ENCODE results near the gene ADRM1.

Gene ADRM1

GRCh38 chr20:62269871-62270270, 32.9 kb upstream of the ADRM1 start:
- Mint-ChIP-seq H3K27me3 (no peaks in the 10 kb centered on the region), H3K27ac (no peak overlapping the region), H3K4me1 (ENCODE audit: low read depth) (no peaks in the 10 kb centered on the region), H3K4me3 (no peak overlapping the region), H3K9me3 (no peaks in the 10 kb centered on the region), H3K36me3 (ENCODE audit: low read depth) (peaks cover 60% of the 10 kb centered on the region)
- DNase-seq: no peak

- Mint-ChIP-seq H3K4me1 (ENCODE audit: low read depth) (no peaks in the 10 kb centered on the region), H3K36me3 (ENCODE audit: low read depth) (peaks cover 57% of the 10 kb centered on the region), H3K4me3 (no peak overlapping the region), H3K27ac (no peak overlapping the region), H3K27me3 (no peaks in the 10 kb centered on the region), H3K9me3 (no peaks in the 10 kb centered on the region)
- no peak for DNase-seq
Measured at GRCh38 chr20:62272200-62272599, 30.6 kb upstream of the ADRM1 start.

GRCh38 chr20:62273416-62273815, 29.4 kb upstream of the ADRM1 start:
- no peak overlapping the region for H3K27ac Mint-ChIP-seq
- H3K9me3 Mint-ChIP-seq: no peaks in the 10 kb centered on the region
- no peak for DNase-seq
- H3K27me3 Mint-ChIP-seq: no peaks in the 10 kb centered on the region
- H3K36me3 Mint-ChIP-seq (ENCODE audit: low read depth): peaks cover 60% of the 10 kb centered on the region
- H3K4me3 Mint-ChIP-seq: no peak overlapping the region
- no peaks in the 10 kb centered on the region for H3K4me1 Mint-ChIP-seq (ENCODE audit: low read depth)

- DNase-seq: no peak
- H3K27ac Mint-ChIP-seq: no peak overlapping the region
- H3K4me1 Mint-ChIP-seq (ENCODE audit: low read depth): no peaks in the 10 kb centered on the region
- H3K27me3 Mint-ChIP-seq: no peaks in the 10 kb centered on the region
- no peaks in the 10 kb centered on the region for H3K9me3 Mint-ChIP-seq
- no peak overlapping the region for H3K4me3 Mint-ChIP-seq
- peaks cover 66% of the 10 kb centered on the region for H3K36me3 Mint-ChIP-seq (ENCODE audit: low read depth)
Measured at GRCh38 chr20:62274332-62274950, 28.4 kb upstream of the ADRM1 start.

GRCh38 chr20:62275219-62275618, 27.6 kb upstream of the ADRM1 start:
- Mint-ChIP-seq H3K4me3 (no peak overlapping the region), H3K27ac (no peak overlapping the region), H3K4me1 (ENCODE audit: low read depth) (no peaks in the 10 kb centered on the region), H3K27me3 (no peaks in the 10 kb centered on the region), H3K36me3 (ENCODE audit: low read depth) (peaks cover 71% of the 10 kb centered on the region), H3K9me3 (no peaks in the 10 kb centered on the region)
- DNase-seq: no peak

GRCh38 chr20:62276439-62276838, 26.4 kb upstream of the ADRM1 start:
- no peaks in the 10 kb centered on the region for H3K27me3 Mint-ChIP-seq
- H3K27ac Mint-ChIP-seq: no peak overlapping the region
- H3K4me3 Mint-ChIP-seq: no peak overlapping the region
- H3K9me3 Mint-ChIP-seq: no peaks in the 10 kb centered on the region
- H3K4me1 Mint-ChIP-seq (ENCODE audit: low read depth): no peaks in the 10 kb centered on the region
- DNase-seq: no peak
- H3K36me3 Mint-ChIP-seq (ENCODE audit: low read depth): peaks cover 82% of the 10 kb centered on the region

- Mint-ChIP-seq H3K36me3 (ENCODE audit: low read depth) (peaks cover 85% of the 10 kb centered on the region), H3K27me3 (no peaks in the 10 kb centered on the region), H3K4me3 (no peak overlapping the region), H3K27ac (no peak overlapping the region), H3K4me1 (ENCODE audit: low read depth) (no peaks in the 10 kb centered on the region), H3K9me3 (no peaks in the 10 kb centered on the region)
- DNase-seq: no peak
Measured at GRCh38 chr20:62277253-62277652, 25.5 kb upstream of the ADRM1 start.

GRCh38 chr20:62280303-62280702, 22.5 kb upstream of the ADRM1 start:
- no peaks in the 10 kb centered on the region for H3K4me1 Mint-ChIP-seq (ENCODE audit: low read depth)

GRCh38 chr20:62281161-62281933, 21.4 kb upstream of the ADRM1 start:
- Mint-ChIP-seq H3K36me3 (ENCODE audit: low read depth) (peaks cover 90% of the 10 kb centered on the region), H3K4me1 (ENCODE audit: low read depth) (no peaks in the 10 kb centered on the region), H3K27ac (no peak overlapping the region), H3K9me3 (no peaks in the 10 kb centered on the region), H3K4me3 (no peak overlapping the region), H3K27me3 (no peaks in the 10 kb centered on the region)
- DNase-seq: no peak

More at GRCh38 chr20:62280303-62280702, 22.5 kb upstream of the ADRM1 start:
- Mint-ChIP-seq H3K36me3 (ENCODE audit: low read depth) (peaks cover 84% of the 10 kb centered on the region), H3K27me3 (no peaks in the 10 kb centered on the region), H3K9me3 (no peaks in the 10 kb centered on the region), H3K4me3 (no peak overlapping the region), H3K27ac (no peak overlapping the region)
- no peak for DNase-seq

- no peaks in the 10 kb centered on the region for H3K27me3 Mint-ChIP-seq
- DNase-seq: no peak
- H3K4me3 Mint-ChIP-seq: no peak overlapping the region
- no peak overlapping the region for H3K27ac Mint-ChIP-seq
- no peaks in the 10 kb centered on the region for H3K4me1 Mint-ChIP-seq (ENCODE audit: low read depth)
- H3K9me3 Mint-ChIP-seq: no peaks in the 10 kb centered on the region
- peaks cover 90% of the 10 kb centered on the region for H3K36me3 Mint-ChIP-seq (ENCODE audit: low read depth)
Measured at GRCh38 chr20:62282103-62282502, 20.7 kb upstream of the ADRM1 start.

- Mint-ChIP-seq H3K27ac (no peak overlapping the region), H3K27me3 (no peaks in the 10 kb centered on the region), H3K4me1 (ENCODE audit: low read depth) (no peaks in the 10 kb centered on the region), H3K4me3 (no peak overlapping the region), H3K9me3 (no peaks in the 10 kb centered on the region), H3K36me3 (ENCODE audit: low read depth) (peaks cover 87% of the 10 kb centered on the region)
- DNase-seq: no peak
Measured at GRCh38 chr20:62282877-62283503, 19.8 kb upstream of the ADRM1 start.

- Mint-ChIP-seq H3K27me3 (no peaks in the 10 kb centered on the region), H3K4me1 (ENCODE audit: low read depth) (no peaks in the 10 kb centered on the region), H3K36me3 (ENCODE audit: low read depth) (peaks cover 78% of the 10 kb centered on the region), H3K9me3 (no peaks in the 10 kb centered on the region), H3K27ac (no peak overlapping the region), H3K4me3 (no peak overlapping the region)
- DNase-seq: no peak
Measured at GRCh38 chr20:62284448-62284847, 18.3 kb upstream of the ADRM1 start.

GRCh38 chr20:62285151-62285550, 17.6 kb upstream of the ADRM1 start:
- DNase-seq: no peak
- peaks cover 71% of the 10 kb centered on the region for H3K36me3 Mint-ChIP-seq (ENCODE audit: low read depth)
- H3K4me1 Mint-ChIP-seq (ENCODE audit: low read depth): no peaks in the 10 kb centered on the region
- H3K9me3 Mint-ChIP-seq: no peaks in the 10 kb centered on the region
- H3K27ac Mint-ChIP-seq: no peak overlapping the region
- no peaks in the 10 kb centered on the region for H3K27me3 Mint-ChIP-seq
- no peak overlapping the region for H3K4me3 Mint-ChIP-seq

- H3K27me3 Mint-ChIP-seq: no peaks in the 10 kb centered on the region
- no peak for DNase-seq
- no peak overlapping the region for H3K4me3 Mint-ChIP-seq
- H3K4me1 Mint-ChIP-seq (ENCODE audit: low read depth): no peaks in the 10 kb centered on the region
- H3K36me3 Mint-ChIP-seq (ENCODE audit: low read depth): peaks cover 66% of the 10 kb centered on the region
- no peaks in the 10 kb centered on the region for H3K9me3 Mint-ChIP-seq
- no peak overlapping the region for H3K27ac Mint-ChIP-seq
Measured at GRCh38 chr20:62285722-62286121, 17.1 kb upstream of the ADRM1 start.

GRCh38 chr20:62286493-62287064, 16.2 kb upstream of the ADRM1 start:
- Mint-ChIP-seq H3K36me3 (ENCODE audit: low read depth) (peaks cover 66% of the 10 kb centered on the region), H3K4me1 (ENCODE audit: low read depth) (no peaks in the 10 kb centered on the region), H3K9me3 (no peaks in the 10 kb centered on the region), H3K27me3 (no peaks in the 10 kb centered on the region), H3K4me3 (no peak overlapping the region), H3K27ac (peak overlapping the region; percentile 19)
- no peak for DNase-seq
